AG04450 (cell line): Measurements from ENCODE around the gene DRAP1. TPM values are rescaled to one million over a fixed set of nuclear protein-coding genes. Genes with fewer than 3 reads are reported as not detected.

Source experiments
- CTCF ChIA-PET: fragments of 300-600, 350-600 bp; formaldehyde crosslinking; extraction: SDS; loops from one replicate; lab custom pipeline; 2022; ENCODE audit warnings: antibody characterized with exemption, inconsistent platforms; lab: Charles Lee
- POLR2A ChIA-PET: fragments of 350-600 bp; formaldehyde crosslinking; extraction: SDS; loops from one replicate; lab custom pipeline; 2021; ENCODE audit warnings: antibody characterized with exemption, inconsistent platforms; lab: Yijun Ruan, JAX
- DNase-seq: peaks from one replicate; pipeline ENCODE4 v3.0.0-alpha.2; 2011; ENCODE audit warnings: low read depth, low spot score
- H3K27ac ChIP-seq: one replicate; pipeline ENCODE4 v1.5.1; 2012; ENCODE audit warnings: low read depth, low read length, control low read depth
- H3K27me3 ChIP-seq: one replicate; pipeline ENCODE4 v1.6.0; 2012; ENCODE audit warnings: low read length; ENCODE audit not compliant: control insufficient read depth, insufficient read depth
- H3K4me3 ChIP-seq: 2 replicates; pipeline ENCODE4 v1.5.1; 2011; ENCODE audit warnings: mild to moderate bottlenecking, low read depth, low read length, control low read depth
- H3K9me3 ChIP-seq: 2 replicates; pipeline ENCODE4 v1.5.1; 2012; ENCODE audit warnings: low read length; ENCODE audit not compliant: control insufficient read depth, insufficient read depth
- CTCF ChIP-seq: IDR thresholded peaks from 2 replicates; pipeline ENCODE4 v1.5.1; 2011; ENCODE audit warnings: low read depth, low read length, control low read depth, inconsistent platforms
- polyA plus RNA-seq: library from polyadenylated mRNA; depleted of rRNA; stranded (reverse); fragments of >200 nt; gene quantifications from 2 replicates; pipeline ENCODE4 v1.2.3, GENCODE V29; 2011

DRAP1 gene
- polyA plus RNA-seq, 1 experiment = 130 TPM

- Histone ChIP-seq H3K27ac (peak overlapping the region; percentile 47), H3K4me3 (peak overlapping the region; percentile 81), H3K27me3 (no peaks in the 10 kb centered on the region), H3K9me3 (peaks cover 11% of the 10 kb centered on the region; the same call in 1 of the 2 replicates)
- no peak for TF ChIP-seq CTCF
- ChIA-PET POLR2A (interaction anchor here (1.2 to 1.8 kb wide), 2 partner anchors 29 to 31 kb away, joined by 5 read pairs; partner anchors contain the start of gene CCDC85B), CTCF (interaction anchor here (1.8 kb wide), 1 partner anchor 31 kb away, joined by 8 read pairs; the partner anchor contains the start of gene FIBP)
- DNase-seq = no peak
Measured at GRCh38 chr11:65919573-65920371, 546 bp downstream of the DRAP1 start.

GRCh38 chr11:65920372-65920802 is 1.2 kb downstream of the DRAP1 start:
- H3K27ac ChIP-seq = peak overlapping the region; percentile 47
- ChIA-PET CTCF (interaction anchor here (1.8 kb wide), 1 partner anchor 32 kb away, joined by 8 read pairs; the partner anchor contains the start of gene FIBP), POLR2A (interaction anchor here (1.2 to 1.8 kb wide), 2 partner anchors 30 to 31 kb away, joined by 5 read pairs; partner anchors contain the start of gene CCDC85B)
- DNase-seq = no peak
- H3K9me3 ChIP-seq = peaks cover 11% of the 10 kb centered on the region; the same call in 1 of the 2 replicates
- no peak for TF ChIP-seq CTCF
- no peaks in the 10 kb centered on the region for H3K27me3 ChIP-seq
- peak overlapping the region; percentile 81 for H3K4me3 ChIP-seq

DNA sequence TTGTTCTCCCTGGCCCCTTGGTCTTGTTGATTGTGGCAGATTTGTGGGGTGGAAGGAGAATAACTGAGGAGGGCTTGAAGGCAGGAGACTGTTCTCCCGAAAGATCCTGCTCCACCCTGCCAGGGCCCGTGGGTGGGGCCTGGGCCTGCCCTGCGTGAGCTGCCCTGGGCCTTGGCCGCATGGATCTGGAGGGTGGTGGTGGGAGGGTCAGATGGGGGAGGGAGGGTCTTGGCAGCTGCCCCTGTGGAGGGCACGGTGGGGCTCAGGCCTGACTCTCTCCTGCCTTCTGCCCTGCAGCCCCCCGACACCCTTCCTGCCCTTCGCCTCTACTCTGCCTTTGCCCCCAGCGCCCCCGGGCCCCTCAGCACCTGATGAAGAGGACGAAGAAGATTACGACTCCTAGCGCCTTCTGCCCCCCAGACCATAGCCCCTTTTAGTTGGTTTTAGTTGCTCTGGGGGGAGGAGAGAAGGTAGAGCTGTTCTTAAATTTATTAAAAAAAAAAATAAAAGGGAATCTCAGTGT is 1.9 kb downstream of the DRAP1 start:
- no peak for TF ChIP-seq CTCF
- peak overlapping the region; percentile 81 for H3K4me3 ChIP-seq
- ChIA-PET POLR2A (interaction anchor here (0.5 to 1.8 kb wide), 3 partner anchors 21 to 30 kb away, joined by 3 to 7 read pairs (median 5); partner anchors contain the start of genes CCDC85B and FOSL1), CTCF (interaction anchor here (1.0 to 2.0 kb wide), 3 partner anchors 32 to 102 kb away, joined by 3 to 8 read pairs (median 4); partner anchors contain the start of gene FIBP)
- DNase-seq = no peak
- peaks cover 11% of the 10 kb centered on the region; the same call in 1 of the 2 replicates for H3K9me3 ChIP-seq
- H3K27ac ChIP-seq = no peak overlapping the region
- no peaks in the 10 kb centered on the region for H3K27me3 ChIP-seq

DNA sequence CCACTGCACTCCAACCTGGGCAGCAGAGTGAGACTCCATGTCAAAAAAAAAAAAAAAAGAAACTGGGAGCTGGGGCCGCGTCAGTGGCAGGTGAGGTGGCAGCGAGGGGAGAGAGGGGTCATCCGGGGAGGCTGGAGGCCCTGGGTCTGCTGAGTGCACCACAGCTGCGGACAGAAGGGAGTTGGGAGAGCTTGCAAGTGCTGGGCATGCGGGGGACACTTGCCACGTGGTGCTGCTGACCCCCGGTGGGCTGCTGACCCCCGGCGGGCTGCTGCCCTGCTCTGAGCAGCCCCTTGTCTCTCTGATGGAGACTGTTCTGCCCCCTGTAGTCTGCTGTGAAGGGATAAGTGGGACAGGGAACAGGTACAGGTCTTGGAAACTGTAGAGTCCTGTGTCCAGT is 2.6 kb downstream of the DRAP1 start:
- POLR2A ChIA-PET = interaction anchor here (0.5 to 1.8 kb wide), 4 partner anchors 21 to 31 kb away, joined by 3 to 7 read pairs (median 4); partner anchors contain the start of genes CCDC85B and FOSL1
- Histone ChIP-seq H3K27ac (peak overlapping the region; percentile 52), H3K27me3 (no peaks in the 10 kb centered on the region), H3K9me3 (peaks cover 11% of the 10 kb centered on the region; the same call in 1 of the 2 replicates), H3K4me3 (no peak overlapping the region)
- CTCF ChIA-PET = interaction anchor here (1.0 to 2.0 kb wide), 3 partner anchors 33 to 101 kb away, joined by 3 to 8 read pairs (median 4); partner anchors contain the start of gene FIBP
- no peak for DNase-seq
- TF ChIP-seq CTCF = no peak
